Activated CD8-positive, alpha-beta memory T cell treated with anti-CD3 and anti-CD28 coated beads, Interleukin-2, amount 50 U/mL, for 1 hour (primary cell): ENCODE data around the gene KDM2B.

Experiments
- DNase-seq: peaks from one replicate; pipeline ENCODE4 v3.0.0-alpha.2; 2020; ENCODE audit errors: extremely low read depth

The KDM2B gene

GRCh38 chr12:121580959-121581685, at the start of gene KDM2B:
TSS of gene KDM2B (minus strand) at chr12:121581023. CDS start at chr12:121580911, 112 bp downstream.
- DNase-seq = no peak

DNA sequence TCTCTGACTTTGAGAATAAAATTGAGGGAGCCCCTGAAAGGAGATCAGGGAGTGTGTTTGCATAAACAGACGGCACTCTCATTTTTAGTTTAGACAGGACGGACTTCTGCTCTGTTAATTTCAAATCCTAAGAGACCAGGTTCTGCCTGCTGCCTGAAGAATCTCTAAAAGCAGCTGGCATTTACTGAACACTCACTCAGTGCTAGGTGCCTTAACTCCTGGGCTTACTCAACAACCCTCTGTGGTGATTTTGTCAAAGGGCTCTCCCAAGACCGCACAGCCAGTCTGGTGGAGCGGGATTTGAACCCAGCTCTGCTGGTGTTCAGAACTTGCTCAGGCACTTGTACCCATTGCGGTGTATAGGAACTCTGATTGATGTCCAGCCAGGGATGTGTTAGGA, 47.7 kb upstream of the KDM2B start:
- no peak for DNase-seq

GRCh38 chr12:121628037-121628436, 47.2 kb upstream of the KDM2B start:
- no peak for DNase-seq

DNA sequence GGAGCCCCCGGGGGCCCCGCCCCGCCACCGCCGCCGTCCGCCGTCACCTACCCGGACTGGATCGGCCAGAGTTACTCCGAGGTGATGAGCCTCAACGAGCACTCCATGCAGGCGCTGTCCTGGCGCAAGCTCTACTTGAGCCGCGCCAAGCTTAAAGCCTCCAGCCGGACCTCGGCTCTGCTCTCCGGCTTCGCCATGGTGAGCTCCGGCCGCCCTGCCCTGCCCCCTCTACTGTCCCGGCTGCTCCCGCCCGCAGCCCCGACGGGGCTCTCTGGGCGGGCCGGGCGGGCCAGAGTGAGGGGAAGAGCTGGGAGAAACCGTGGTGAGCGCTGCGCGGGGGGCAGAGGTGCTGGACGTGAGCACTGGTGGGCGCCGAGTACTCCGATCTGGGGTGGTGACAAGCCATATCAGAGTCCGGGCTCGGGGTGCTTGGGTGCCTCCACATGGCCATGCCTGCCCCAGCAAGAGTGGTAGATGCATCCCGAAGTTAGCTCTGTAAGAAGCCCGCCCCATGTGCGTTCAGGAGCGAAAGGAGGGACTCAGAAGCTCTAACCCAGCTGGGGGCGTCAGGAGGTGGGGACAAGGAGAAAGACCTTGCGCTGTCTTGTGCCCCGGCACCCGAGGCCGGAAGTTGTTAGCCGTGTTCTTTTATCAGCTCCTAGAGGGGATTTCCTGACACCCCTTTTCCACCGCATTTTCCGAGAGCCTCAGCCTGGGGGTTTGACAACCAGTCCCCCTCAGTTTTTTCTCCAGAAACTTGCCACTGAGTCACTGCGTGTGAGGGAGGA, 46.2 kb upstream of the KDM2B start:
- peak; percentile 91 for DNase-seq

DNA sequence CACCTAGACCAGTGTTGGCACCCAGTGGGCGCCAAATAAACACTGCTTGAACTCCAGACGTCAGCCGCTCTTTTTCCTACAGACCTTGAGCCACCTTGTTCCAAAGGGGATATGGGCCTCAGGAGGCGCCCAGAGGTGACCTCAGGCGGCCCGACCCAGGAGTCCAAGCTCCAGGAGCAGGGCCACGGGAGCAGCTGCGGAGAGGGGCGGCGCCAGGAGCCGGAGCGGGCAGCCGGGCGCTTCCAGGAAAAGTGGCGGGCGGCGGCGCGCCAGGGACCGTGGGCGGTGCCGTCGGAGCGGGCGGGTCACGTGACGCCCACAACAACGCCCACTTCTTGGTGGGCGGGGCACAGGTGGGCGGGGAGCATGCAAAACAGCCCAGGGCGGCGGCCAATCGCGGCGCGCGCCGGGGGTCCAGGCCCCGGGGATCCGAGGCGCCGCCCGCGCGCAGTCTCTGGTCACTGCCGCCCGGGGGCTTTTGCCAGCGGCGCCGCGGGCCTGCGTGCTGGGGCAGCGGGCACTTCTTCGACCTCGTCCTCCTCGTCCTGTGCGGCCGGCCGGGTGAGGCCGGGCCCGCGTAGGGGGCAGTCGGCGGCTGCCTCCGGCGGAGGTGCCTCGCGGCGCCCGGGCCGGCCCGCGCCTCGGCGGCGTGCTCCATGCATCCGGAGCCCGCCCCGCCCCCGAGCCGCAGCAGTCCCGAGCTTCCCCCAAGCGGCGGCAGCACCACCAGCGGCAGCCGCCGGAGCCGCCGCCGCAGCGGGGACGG, 45.4 kb upstream of the KDM2B start, which contains the start of gene ORAI1:
TSS of gene ORAI1 (plus strand) at position 444 of the 766 bp plus-strand sequence.
- peak; percentile 77 for DNase-seq

DNA sequence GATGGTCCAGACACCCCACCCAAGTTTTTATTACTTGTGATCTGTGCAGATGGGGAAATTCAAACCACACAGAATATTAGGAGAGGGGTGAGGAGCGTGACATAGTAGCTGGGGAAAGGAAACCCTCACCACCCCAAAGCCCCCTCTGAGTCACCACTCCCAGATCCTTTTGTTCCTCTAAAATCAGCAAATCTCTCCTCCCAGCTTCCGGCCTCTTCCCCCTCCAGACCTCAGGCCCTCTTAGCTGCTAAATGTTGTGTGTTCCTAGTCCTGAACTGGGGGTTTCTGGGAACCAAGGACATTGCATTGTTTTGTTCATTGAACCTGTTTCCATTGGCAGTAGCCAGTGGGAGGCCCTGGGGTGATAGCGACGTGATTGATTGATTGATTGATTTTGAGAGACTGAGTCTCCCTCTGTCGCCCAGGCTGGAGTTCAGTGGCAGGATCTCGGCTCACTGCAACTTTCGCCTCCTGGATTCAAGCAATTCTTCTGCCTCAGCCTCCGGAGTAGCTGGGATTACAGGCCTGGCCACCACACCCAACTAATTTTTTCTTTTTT, 39.6 kb upstream of the KDM2B start:
- no peak for DNase-seq

- DNase-seq = no peak
These were observed 37.9 kb upstream of the KDM2B start for GRCh38 chr12:121618659-121619233.

GRCh38 chr12:121614872-121615467, 34.1 kb upstream of the KDM2B start:
- no peak for DNase-seq

DNA sequence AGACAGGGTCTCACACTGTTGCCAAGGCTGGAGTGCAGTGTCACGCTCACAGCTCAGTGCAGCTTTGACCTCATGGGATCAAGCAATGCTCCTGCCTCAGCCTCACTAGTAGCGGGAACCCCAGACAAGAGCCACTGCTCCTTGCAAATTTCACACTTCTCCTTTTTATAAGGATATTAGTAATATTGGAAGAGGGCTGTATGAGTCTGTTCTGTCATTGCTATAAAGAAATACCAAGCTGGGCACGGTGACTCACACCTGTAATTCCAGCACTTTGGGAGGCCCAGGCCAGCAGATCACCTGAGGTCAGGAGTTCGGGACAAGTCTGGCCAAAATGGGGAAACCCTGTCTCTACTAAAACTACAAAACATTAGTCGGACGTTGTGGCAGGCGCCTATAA, 32.6 kb upstream of the KDM2B start:
- no peak for DNase-seq

DNA sequence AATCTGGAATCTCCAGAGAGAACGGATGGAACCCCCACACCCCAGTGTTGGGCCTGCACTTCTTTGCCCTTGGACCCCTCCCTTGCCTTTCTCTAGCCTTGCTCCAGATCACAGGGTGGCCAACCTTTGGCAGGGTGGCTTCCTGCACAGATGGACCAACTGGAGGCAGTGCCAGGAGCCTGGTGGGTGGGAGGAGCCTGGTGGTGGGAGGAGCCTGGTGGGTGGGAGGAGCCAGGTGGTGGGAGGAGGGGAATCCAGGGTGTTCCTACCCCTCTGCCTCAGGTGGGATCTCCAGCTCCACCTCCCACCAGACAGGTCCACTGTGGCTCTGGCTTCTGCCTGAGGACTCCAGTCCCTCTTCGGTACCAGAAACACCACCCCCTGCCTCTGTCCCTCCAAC, 30.5 kb upstream of the KDM2B start:
- DNase-seq = no peak

DNA sequence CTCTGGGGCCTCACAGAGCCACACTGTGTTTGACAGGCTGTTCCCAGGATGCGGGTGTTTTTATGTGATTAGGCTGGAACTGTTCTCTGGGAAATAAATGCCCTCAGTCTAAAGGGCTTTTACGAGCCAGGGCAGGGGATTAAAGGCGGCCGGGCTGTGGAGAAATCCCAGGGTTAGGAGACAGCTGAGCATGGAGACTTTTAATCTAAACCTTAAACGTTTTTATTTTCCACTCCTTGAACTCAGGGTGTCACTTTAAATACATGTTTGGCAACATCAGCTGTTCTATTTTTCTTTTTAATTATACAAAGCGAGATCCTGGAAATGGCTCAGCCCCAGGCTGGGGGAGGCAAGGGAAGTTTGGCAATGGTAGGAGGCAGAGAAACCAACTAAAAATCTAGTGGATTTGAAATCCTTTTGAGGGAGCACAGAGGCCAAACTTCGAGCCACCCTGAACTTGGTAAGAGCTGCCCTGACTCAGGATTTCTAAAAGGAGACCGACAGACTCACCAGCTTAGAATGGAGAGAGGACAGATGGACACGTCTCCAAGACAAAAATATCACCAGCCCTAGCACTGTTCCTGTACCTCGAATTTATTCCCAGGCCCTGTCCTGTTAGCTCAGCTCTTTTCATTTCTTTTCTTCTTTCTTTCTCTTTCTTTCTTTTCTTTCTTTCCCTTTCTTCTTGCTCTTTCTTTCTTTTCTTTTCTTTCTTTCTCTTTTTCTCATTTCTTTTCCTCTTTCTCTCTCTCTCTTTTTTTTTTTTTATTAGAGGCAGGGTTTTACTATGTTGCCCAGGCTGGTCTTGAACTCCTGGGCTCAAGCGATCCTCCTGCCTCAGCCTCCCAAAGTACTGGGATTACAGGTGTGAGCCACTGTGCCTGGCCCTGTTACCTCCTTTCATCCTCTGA, 29.7 kb upstream of the KDM2B start:
- no peak for DNase-seq

DNA sequence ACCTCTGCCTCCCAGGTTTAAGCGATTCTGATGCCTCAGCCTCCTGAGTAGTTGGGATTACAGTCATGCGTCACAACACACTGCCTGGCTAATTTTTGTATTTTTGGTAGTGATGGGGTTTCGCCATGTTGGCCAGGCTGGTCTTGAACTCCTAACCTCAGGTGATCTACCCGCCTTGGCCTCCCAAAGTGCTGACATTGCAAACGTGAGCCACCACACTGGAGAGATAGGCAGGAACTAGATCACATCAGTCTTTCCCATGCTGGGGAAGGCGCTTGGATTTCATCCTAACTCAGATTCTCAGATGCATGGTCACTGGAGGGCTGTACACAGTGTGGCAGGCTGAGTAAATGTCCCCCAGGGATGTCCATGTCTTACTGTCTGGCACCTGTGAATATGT, 27.5 kb upstream of the KDM2B start:
- DNase-seq = no peak

DNA sequence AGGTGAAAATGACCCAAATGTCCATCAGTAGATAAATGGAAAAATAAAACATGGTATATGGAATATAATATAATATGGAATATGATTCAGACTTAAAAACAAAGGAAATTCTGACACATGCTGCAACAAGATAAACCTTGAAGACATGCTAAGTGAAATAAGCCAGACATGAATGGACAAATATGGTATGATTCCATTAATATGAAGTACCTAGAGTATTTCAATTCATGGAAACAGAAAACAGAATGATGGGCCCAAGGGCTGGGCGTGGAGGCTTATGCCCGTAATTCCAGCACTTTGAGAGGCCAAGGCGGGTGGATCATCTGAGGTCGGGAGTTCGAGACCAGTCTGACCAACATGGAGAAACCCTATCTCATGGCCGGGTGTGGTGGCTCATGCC, 22.8 kb upstream of the KDM2B start:
- no peak for DNase-seq

DNA sequence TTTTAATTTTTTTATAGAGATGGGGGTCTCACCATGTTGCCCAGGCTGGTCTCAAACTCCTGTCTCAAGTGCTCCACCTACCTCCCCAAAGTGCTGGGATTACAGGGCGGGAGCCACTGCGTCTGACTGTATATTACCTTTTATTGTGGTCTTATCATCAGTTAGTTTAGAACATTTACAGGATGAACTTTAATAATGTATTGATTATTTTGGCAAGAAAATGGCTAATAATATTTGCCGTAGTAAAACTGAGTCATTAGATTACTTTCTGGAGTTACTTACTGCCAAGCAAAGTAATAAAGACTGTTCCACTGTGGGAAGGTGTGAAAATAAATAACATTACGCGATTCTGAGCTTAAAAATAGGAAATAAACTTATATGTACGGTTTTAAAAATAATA, 21.9 kb upstream of the KDM2B start:
- DNase-seq = no peak

DNA sequence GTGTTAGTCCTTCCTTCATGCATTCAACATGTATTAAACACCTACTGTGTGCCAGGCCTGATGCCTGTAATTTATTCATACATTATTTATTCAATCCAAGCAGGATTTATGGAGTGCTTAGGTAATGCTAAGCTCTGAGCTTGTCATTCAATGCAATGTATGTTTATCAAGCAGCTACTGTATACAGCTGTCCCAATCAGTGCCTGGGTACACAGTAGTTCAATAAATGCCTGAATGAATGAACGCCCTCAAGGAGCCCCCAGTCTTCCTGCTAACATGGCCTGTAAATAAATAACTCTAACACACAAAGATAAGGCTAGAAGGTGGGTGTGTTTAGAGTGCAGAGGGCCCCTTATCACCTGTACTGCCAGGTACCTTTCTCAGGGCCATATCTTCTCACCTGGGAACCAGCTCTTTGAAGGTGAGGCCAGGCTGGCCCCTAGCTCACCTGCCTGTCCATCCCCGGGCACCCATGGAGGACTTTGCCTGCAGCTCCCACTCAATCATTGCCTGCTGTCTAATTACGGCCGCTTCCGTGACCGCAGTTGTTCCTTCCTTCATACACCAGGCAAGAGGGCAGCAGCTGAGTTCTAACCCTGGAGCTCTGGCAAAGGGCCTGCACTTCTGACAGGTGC, 20.0 kb upstream of the KDM2B start:
- DNase-seq = no peak

- no peak for DNase-seq
These were observed 15.7 kb upstream of the KDM2B start for GRCh38 chr12:121596526-121596925.

- no peak for DNase-seq
These were observed 14.7 kb upstream of the KDM2B start for GRCh38 chr12:121595520-121595919.

- no peak for DNase-seq
These were observed 11.5 kb upstream of the KDM2B start for GRCh38 chr12:121592320-121592719.

GRCh38 chr12:121590476-121591143, 9.8 kb upstream of the KDM2B start:
- peak; percentile 44 for DNase-seq
